GM18909 (cell line): Measurements from ENCODE around the gene VAV2.

Source experiments
- ATAC-seq: cut with Tn5 transposase; IDR thresholded peaks from one replicate; pipeline ENCODE4 v1.9.1; 2021; ENCODE audit warnings: mild to moderate bottlenecking; ENCODE audit not compliant: unreplicated experiment, poor library complexity

The VAV2 gene

DNA sequence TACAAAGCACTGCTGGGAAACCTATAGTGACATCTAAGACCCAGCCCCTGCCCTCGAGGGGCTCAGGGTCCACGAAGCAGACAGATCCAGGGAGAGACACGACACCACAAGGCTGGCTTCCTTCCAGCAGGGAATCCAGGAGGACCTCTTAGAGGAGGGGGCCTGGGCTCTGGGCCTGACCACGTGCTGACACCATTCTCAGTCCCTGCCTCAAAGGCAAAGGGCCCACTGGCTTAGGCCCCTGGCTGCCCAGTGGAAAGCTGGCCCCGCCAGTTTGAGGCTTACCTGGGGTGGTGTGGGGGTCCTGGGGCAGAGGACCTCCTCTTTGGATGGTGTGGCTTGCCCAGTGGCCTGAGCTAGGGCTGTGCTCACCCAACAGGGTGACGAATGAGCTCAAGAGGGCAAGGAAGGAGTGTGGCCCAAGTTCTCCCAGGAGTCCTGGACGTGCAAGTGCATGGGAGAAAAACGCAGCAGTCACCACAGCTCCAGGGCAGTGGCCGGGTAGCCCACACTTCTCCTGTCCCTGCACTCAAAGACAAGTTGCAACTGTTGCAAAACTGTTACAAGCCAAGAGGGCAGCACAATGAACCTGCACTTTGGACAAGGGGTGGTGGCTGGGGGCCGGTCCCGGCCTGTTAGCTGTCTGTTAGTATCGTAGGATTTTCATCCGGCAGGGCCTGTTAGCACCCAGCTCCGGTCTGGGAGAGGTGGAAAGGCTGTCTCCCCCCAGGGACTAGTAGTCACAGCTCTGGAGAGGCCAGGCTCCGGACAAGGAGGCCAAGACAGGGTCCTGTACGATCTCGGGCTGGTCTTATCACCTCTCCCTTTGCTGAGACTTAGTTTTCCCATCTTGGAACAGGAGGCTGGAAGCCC lies 252.5 kb downstream of the VAV2 start:
- no peak for ATAC-seq

DNA sequence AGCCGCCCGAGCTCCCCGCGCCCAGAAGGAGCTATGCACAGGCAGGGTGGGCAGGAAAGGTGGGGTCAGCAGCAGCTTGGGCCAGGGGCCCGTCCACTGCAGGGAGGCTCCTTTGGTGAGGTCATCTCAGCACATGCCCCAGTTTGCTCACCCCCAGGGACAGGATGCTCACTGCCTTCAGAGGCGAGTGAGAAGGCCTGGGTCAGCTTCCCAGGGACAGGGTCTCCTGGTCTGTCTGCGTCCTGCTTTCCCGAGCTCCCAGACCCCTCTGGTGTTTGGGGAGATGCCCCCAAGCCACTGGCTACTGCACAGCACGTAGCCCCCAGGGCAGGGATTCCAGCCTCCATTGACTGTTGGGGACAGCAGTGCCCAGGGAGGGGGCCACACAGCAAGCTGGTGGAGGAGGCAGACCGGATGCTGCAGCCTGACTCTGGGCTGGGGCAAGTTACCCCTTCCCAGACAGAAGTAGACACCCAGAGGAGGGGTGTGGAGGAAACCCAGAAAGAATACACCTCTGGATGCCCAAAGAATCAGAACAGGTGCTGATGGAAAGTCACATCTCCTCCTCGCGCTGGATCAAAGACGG lies 253.4 kb downstream of the VAV2 start:
- no peak for ATAC-seq

DNA sequence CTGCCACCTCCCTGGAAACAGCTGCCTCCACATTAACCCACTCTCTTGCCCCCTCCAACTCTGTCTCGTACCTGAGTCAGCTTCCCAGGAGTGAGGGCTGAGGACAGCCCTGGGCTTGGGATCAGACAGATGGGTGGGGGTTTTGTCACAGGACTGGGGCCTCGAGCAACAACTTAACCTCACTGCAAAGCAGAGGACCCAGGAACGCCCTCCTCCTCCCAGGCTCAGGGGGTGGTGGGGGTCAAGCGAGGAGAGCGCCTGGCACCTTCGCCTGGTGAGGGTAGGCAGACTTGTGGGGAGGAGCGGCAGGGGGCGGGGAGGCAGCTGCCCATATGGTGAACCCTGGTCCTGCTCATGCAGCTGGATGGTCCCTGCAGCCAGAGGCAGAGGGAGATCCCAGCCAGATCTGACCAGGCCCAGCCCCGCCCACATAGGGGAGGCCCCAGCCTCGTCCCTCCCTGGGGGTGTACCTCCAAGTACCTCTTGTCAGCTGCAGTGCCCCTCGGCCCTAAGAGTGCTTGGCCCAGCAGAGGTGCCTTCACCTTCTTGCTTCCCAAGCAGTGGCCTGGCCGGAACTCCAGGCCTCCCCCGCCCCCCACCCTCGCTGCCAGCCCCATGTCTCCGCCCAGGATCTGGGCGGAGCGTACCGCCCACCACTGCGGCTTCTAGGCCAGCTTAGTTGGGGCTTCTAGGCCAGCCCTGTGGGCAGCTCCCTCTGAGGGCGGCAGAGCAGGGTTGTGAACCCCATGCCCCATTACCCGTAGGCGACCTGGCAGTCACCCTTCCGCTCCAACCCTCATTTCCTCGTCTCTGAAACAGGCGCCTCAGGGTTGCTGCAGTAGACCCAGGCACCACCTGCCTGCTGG lies 254.1 kb downstream of the VAV2 start, which contains the start of gene SARDH:
TSS of gene SARDH (minus strand) at position 579 of the 866 bp plus-strand sequence. CDS start 4,179 bp downstream, outside the sequence.
- ATAC-seq: no peak

DNA sequence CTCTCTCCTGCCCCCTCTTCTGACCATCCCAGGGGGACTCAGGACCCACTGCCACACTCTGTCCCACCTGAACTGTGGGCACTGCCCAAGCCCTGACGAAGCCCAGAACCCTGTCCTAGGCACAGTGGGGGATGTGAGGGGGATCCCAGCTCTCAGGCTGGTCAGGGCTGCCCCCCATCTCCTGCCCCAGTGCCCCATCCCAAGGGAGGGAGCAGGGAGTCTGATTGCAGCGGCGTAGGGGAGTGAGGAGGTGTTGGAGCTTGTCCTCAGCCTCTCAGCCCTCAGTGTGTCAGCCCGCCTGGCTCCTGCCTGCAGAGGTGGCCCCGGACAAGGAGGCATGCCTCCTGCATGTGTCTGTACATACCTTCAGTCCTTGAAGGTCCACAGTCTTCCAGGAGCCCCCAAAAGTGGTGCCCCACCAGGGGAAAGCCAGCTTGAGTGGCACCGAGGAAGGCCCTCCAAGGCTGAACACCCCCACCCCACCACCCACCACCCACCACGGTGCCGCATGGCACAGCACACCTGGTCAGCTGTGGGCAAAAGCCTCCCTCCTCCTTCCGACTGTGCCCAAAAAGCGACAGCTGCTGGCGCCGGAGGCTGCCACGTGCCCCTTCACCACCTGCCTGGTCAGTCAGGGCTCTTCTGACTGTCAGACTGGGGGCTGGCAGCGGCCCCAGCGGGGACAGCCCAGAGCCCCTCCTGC lies 254.9 kb downstream of the VAV2 start:
- ATAC-seq: no peak

DNA sequence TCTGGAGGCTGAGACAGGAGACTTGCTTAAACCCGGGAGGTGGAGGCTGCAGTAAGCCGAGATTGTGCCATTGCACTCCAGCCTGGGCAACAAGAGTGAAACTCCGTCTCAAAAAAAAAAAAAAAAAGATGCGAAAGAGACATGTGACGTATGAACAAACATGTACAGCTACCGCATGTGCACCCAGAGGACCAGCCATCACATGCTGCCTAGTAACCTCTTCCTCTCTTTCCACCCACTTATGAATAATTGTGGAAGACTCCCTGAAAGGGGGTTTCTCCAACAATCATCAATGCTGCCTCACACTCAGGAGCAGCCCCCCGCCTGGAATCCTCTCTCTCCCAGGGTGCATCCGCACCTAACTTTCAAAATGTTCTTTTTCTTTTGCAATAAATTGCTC lies 256.2 kb downstream of the VAV2 start:
- no peak for ATAC-seq

DNA sequence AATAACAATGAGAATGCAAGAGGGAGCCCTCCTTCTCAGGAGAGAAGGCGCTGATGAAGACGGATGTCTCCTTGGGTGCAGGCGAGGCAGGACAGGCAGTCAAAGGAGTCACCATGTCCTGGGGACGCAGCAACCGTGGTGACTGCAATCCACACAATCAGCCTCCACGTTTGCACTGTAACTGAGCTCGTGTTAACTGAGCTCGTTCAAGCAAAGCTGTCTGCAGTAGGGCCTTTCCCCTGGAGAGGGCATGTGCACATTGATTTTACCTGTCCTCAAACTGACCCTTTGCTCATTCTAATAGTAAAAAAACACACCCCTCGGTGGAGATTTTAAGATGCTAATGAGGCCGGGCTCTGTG lies 256.7 kb downstream of the VAV2 start:
- no peak for ATAC-seq

DNA sequence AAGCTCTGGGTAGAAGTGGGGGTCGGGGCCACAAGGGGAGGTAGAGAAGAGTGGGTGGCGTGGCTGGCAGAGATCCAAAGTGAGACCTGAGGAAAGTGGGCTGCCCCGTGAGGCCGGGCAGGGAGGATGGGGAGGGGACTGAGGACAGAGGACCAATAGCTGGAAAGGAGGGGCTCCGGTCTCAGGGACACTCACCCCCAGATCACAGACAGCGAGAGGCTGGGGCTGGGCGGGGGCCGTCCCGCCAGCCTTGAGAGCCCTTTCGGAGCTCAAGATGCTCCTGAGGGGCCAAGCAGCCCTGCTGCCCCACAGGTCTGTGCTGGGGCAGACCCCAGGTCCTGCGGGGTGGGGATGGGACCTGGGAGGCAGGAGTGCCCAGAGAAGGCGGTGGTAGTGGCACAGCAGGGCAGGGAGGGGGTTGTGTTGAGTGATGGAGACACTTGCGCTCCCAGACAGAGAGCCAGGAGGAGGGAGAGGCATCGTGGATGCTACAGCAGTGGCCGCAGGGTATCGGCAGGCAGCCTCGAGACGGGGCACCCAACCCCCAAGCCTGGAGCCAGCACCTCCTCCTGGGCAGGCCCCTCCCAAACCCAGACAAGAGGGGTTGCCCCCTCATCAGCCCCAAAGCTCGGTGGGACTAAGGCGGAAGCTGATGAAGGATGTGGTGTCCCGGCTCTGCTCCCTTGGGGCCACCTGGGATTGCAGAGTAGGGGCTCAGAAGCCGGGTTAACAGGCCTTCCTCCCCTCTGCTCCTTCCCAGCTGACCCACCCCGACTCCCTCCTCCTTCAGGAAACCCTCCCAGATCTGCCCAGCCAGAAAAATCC lies 257.3 kb downstream of the VAV2 start:
- ATAC-seq: no peak

DNA sequence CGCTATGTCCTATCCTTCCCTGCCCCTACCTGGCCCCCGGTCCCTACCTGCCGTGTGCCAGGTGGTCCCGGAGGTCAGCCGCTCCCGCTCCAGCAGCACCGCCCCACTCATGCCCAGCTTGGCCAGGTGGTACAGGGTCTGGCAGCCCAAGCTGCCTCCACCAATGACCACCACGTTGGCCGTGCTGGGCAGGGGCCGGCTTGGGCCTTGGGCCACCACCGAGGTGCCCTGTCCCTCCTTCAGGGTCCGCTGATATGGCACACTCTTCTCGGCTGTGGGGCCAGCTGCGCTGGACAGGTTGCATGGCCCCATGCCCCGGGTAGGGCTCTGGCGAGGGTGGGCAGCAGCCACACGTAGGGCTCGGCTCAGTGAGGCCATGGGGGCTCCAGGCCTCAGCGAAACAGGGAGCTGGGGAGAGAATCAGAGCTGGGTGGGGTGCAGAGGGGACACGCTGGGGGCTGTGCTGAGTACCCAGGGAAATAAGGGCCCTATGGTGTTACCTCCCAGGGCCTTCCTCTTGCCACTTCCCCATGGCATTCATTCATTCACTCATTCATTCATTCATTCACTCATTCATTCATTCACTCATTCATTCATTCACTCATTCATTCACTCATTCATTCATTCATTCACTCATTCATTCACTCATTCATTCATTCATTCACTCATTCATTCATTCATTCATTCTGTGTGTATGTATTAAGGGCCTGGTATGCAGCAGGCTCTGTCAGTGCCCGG lies 258.2 kb downstream of the VAV2 start:
- no peak for ATAC-seq

DNA sequence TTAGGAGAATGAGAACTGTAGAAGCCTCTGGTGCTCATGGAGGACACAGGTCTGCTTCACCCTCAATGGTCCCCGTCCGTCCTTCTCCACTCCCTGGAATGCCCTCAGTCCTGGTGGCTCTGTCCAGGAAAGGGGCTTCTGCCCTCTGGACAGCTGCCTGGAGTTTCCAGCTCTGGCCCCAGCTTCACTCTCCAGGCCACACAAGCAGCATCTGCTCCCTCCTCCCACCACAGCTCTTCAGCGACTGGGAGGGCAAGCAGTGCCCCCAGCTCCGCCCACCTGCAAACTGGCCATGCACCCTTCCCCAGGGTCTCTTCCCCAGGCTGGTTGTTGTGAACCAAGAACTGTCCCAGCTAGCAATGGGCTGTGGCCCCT lies 258.7 kb downstream of the VAV2 start:
- no peak for ATAC-seq

DNA sequence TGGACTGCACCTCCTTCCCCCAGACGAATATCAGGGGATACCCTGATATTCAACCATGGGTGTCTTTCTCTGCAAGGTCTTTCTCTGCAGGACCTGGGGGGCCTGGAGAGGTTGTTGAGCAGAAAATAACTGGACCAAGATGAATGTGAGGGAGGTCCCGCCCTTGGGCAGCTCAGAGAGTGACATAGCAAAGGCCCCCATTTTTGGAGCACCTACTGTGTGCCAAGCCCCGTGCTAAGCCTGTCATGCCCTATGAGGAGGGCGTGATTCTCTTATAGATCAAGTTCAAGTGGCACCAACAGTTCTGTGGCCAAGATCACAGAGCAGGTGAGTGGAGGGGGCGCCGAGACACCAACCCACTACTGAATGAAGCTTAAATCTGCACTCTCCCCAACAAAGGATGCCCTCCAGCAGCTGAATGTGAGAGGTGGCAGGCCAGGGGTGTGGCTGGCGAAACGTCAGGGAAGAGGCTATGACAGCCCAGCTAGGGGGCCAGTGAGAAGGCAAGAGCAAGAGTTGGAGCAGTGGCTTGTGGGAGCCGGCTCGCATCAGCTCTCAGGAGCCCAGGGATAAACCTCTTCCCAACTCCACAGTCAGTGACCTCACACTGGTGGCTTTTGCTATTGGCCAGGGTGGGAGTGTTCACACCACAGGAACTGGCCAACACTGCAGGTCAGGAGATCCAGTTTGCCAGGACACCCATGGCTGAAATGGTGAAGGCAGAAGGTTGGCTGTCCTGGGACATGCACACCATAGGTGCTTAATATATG lies 259.3 kb downstream of the VAV2 start:
- ATAC-seq: no peak

DNA sequence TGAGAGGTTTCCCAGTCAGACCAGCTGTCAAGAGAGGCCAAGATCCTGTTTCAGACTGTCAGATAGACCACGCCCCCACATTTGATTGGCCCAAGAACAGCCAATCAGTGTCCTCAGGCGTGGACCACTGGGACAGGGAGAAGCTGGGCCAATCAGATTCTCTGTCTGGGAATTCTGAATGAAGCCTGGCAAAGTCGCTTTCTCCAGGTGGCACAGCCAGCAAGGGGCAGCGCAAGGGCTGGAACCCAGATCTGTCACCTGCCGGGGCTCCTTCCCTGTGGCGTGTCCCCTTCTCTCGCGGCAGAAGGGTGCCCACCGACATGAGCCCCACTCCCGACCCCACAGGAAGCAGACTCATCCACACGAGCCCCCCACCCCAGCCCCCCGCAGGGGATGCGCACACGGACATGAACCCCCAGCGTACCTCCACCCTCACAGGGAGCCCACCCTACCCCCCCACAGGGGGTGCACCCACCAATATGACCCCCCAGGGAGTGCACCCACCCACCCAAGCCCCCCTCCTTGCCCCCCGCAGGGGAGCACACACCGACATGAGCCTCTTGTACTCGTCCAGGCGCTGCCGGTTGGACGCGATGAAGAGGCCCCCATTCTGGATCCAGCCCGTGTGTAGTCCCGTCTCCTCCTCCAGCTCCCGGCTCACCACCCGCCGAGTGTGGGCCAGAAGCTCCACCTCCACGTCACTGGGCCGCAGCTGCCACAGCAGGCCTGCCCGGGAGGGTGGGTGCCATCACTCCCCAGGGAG lies 260.1 kb downstream of the VAV2 start:
- no peak for ATAC-seq

DNA sequence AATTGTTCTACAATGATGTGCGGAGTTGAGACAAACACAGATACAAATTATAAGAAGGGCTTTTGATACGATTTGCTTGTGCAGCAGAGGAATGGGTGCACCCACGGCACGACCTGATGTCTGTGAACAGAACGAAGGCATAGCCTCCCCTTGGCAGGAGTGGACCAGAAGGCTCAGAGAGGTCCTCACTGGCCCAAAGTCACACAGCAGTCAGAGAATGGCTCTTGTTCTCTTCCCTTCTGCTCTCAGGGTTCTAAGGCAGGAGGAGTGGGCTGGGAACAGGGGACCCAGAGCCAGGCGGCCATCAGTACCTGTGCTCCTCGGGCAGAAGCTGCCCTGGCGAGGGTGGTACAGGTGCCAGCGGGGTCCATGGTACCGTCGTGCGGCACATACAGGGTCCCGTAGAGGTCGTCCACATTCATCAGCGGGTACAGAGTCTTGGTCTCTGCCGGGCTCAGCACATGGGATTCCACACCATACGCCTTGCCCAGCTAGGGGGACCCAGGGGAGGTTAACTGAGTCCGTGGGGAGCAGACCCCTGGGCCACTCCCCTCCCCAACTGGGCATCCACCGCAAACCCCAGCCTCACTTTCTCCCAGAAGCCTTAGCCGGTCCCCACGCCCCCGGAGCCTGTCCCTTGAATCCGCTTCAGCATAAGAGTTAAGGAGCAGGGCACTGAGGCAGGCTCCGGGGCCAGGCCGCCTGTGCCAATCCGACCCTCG lies 261.0 kb downstream of the VAV2 start:
- ATAC-seq: no peak

DNA sequence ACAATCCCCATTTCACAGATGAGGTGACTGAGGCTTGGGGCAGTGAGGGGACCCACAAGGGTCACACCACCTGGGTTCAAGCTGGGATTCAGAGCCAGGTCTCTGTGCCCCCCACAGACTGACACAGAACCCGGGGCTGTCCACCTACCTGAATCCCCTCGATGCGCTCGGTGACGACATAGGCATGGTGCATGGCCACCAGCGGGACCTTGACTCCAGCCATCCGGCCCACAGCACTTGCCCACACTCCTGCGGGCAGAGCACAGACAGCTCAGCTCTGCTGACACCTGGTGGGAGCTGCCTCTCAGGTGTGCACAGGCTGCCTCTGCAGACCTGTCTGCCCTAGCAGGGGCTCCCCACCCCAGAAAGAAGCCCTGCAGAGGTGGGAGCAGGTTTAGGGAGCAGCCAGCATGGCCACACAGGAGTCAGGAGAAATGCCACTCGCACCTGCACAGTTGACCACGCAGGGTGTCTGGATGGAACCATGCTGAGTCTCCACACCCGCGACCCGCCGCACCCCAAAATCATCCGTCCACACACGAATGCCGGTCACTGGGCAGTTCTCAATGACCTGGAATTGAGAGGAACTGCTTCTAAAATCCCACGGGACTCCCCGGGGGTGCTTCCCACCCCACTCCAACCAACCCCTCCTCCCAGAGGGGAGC lies 262.4 kb downstream of the VAV2 start:
- no peak for ATAC-seq

DNA sequence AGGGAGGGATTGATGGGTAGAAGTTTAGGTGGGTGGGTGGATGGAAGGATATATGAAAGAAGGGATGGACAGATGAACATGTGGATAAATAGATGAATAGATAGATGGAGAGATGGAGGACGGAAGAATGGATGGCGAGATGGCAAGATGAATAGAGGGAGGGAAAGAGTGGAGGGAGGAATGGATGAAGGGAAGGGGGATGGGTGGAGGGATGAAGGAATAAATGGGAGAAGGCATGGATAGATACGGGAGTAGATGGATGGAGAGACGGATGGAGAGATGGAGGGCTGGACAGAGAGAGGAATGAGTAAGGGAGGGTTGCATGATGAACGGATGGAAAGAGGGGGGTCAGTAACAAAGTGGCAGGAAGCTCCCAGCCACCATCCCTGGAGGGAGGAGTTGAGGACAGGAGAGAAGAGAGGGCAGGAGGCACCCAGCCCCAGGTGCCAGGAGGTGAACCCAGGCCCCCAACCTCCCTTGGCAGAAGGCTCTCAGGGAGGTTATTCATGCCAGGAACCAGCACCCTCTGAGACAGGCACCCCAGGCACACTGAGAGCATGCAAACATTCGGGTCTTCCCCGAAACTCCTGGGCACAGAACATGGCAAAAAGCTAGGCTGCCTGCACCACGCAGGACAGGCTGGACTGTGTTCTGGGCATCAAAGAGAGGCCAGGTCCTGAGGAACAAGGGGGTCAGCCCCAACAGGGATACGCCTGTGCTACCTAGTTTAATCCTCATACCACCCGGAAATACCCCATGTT lies 263.1 kb downstream of the VAV2 start:
- ATAC-seq: no peak

DNA sequence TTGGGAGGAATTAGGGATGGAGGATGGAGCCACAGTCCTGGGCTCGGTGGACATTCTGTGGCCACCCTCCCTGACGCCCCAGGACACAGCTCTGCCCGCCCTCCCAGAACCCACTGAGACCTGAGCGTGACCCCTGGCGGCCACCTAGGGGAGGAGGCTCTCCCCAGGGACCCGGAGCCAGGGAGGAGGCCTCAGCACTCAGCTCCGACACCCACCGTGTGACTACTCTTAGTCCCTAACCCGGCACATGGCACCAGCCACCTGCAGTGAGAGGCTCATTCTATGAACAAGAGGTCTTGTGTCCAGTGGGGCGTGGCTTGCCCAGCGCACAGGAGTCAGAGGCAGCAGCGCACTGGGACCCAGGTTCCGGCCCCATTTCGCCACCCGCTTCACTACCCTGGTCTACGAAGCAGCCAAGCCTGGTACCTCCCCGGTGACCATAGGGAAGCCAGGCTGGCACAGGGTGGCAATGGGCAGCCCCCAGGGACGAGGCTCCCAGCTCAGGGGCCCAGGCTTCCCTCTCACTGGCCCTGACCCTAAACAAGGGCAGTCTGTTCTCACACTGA lies 264.2 kb downstream of the VAV2 start:
- no peak for ATAC-seq
